Skeletal muscle satellite cell (primary cell): Measurements from ENCODE around the gene KANSL1.

Experiments used
- H3K27me3 ChIP-seq: 2 replicates; pipeline ENCODE4 v1.7.0; 2013; ENCODE audit warnings: low read length; ENCODE audit not compliant: control insufficient read depth, insufficient read depth
- H3K36me3 ChIP-seq: 2 replicates; pipeline ENCODE4 v1.7.0; 2013; ENCODE audit warnings: mild to moderate bottlenecking, control low read depth, low read length; ENCODE audit not compliant: insufficient read depth
- H3K4me1 ChIP-seq: 2 replicates; pipeline ENCODE4 v1.7.0; 2013; ENCODE audit warnings: low read length; ENCODE audit not compliant: control insufficient read depth, insufficient read depth
- H3K4me2 ChIP-seq: 2 replicates; pipeline ENCODE4 v1.7.0; 2013; ENCODE audit warnings: mild to moderate bottlenecking, low read length
- H3K4me3 ChIP-seq: 2 replicates; pipeline ENCODE4 v1.7.0; 2013; ENCODE audit warnings: low read length
- H3K9ac ChIP-seq: 2 replicates; pipeline ENCODE4 v1.7.0; 2013; ENCODE audit warnings: mild to moderate bottlenecking, low read depth, low read length, moderate library complexity
- H3K9me3 ChIP-seq: replicated peaks from 2 replicates; pipeline ENCODE4 v1.7.0; 2013; ENCODE audit warnings: mild to moderate bottlenecking, control low read depth, low read length

The KANSL1 gene

GRCh38 chr17:45990886-45991285, 202.3 kb downstream of the KANSL1 start:
- H3K9ac ChIP-seq: no peak overlapping the region

GRCh38 chr17:45989759-45990158, 203.5 kb downstream of the KANSL1 start:
- Histone ChIP-seq H3K4me3 (no peak overlapping the region), H3K4me2 (no peak overlapping the region), H3K4me1 (no peaks in the 10 kb centered on the region), H3K9ac (no peak overlapping the region), H3K9me3 (no peaks in the 10 kb centered on the region), H3K27me3 (peaks cover 26% of the 10 kb centered on the region), H3K36me3 (no peaks in the 10 kb centered on the region)

More at GRCh38 chr17:45990886-45991285, 202.3 kb downstream of the KANSL1 start:
- H3K4me1 ChIP-seq: no peaks in the 10 kb centered on the region
- no peaks in the 10 kb centered on the region for H3K36me3 ChIP-seq
- H3K27me3 ChIP-seq: peaks cover 29% of the 10 kb centered on the region
- H3K4me3 ChIP-seq: no peak overlapping the region
- no peak overlapping the region for H3K4me2 ChIP-seq
- H3K9me3 ChIP-seq: no peaks in the 10 kb centered on the region

GRCh38 chr17:45987706-45988105, 205.5 kb downstream of the KANSL1 start:
- H3K9me3 ChIP-seq: no peaks in the 10 kb centered on the region
- H3K4me2 ChIP-seq: no peak overlapping the region
- H3K4me1 ChIP-seq: no peaks in the 10 kb centered on the region
- H3K36me3 ChIP-seq: no peaks in the 10 kb centered on the region
- H3K9ac ChIP-seq: no peak overlapping the region
- H3K27me3 ChIP-seq: peaks cover 26% of the 10 kb centered on the region
- H3K4me3 ChIP-seq: no peak overlapping the region

- H3K36me3 ChIP-seq: no peaks in the 10 kb centered on the region
- no peak overlapping the region for H3K9ac ChIP-seq
- H3K4me2 ChIP-seq: no peak overlapping the region
- no peak overlapping the region for H3K4me3 ChIP-seq
- H3K9me3 ChIP-seq: no peaks in the 10 kb centered on the region
- H3K27me3 ChIP-seq: peaks cover 29% of the 10 kb centered on the region
- no peaks in the 10 kb centered on the region for H3K4me1 ChIP-seq
Measured at GRCh38 chr17:45986056-45986455, 207.2 kb downstream of the KANSL1 start.

GRCh38 chr17:45985447-45985846, 207.8 kb downstream of the KANSL1 start:
- H3K9me3 ChIP-seq: no peaks in the 10 kb centered on the region
- H3K9ac ChIP-seq: no peak overlapping the region
- no peak overlapping the region for H3K4me2 ChIP-seq
- no peaks in the 10 kb centered on the region for H3K36me3 ChIP-seq
- H3K4me3 ChIP-seq: no peak overlapping the region
- peaks cover 35% of the 10 kb centered on the region for H3K27me3 ChIP-seq
- no peaks in the 10 kb centered on the region for H3K4me1 ChIP-seq

- Histone ChIP-seq H3K9me3 (no peaks in the 10 kb centered on the region), H3K4me1 (no peaks in the 10 kb centered on the region), H3K9ac (no peak overlapping the region), H3K27me3 (peaks cover 30% of the 10 kb centered on the region), H3K4me2 (no peak overlapping the region), H3K4me3 (no peak overlapping the region), H3K36me3 (no peaks in the 10 kb centered on the region)
Measured at GRCh38 chr17:45984368-45984767, 208.9 kb downstream of the KANSL1 start.

GRCh38 chr17:45983614-45984310, 209.5 kb downstream of the KANSL1 start:
- H3K4me2 ChIP-seq: no peak overlapping the region
- no peaks in the 10 kb centered on the region for H3K9me3 ChIP-seq
- H3K27me3 ChIP-seq: peaks cover 30% of the 10 kb centered on the region
- no peak overlapping the region for H3K9ac ChIP-seq
- no peaks in the 10 kb centered on the region for H3K4me1 ChIP-seq
- H3K4me3 ChIP-seq: no peak overlapping the region
- no peaks in the 10 kb centered on the region for H3K36me3 ChIP-seq

- no peak overlapping the region for H3K4me2 ChIP-seq
- no peaks in the 10 kb centered on the region for H3K36me3 ChIP-seq
- no peak overlapping the region for H3K9ac ChIP-seq
- no peaks in the 10 kb centered on the region for H3K4me1 ChIP-seq
- no peak overlapping the region for H3K4me3 ChIP-seq
- H3K27me3 ChIP-seq: peaks cover 31% of the 10 kb centered on the region
- H3K9me3 ChIP-seq: no peaks in the 10 kb centered on the region
Measured at GRCh38 chr17:45982791-45983613, 210.2 kb downstream of the KANSL1 start.

- Histone ChIP-seq H3K4me3 (no peak overlapping the region), H3K27me3 (peaks cover 35% of the 10 kb centered on the region), H3K9ac (no peak overlapping the region), H3K9me3 (no peaks in the 10 kb centered on the region), H3K4me1 (no peaks in the 10 kb centered on the region), H3K4me2 (no peak overlapping the region), H3K36me3 (no peaks in the 10 kb centered on the region)
Measured at GRCh38 chr17:45981306-45981705, 211.9 kb downstream of the KANSL1 start.

GRCh38 chr17:45980855-45981254, 212.4 kb downstream of the KANSL1 start:
- H3K36me3 ChIP-seq: no peaks in the 10 kb centered on the region
- peaks cover 35% of the 10 kb centered on the region for H3K27me3 ChIP-seq
- no peak overlapping the region for H3K4me3 ChIP-seq
- no peak overlapping the region for H3K4me2 ChIP-seq
- no peak overlapping the region for H3K9ac ChIP-seq
- no peaks in the 10 kb centered on the region for H3K4me1 ChIP-seq
- no peaks in the 10 kb centered on the region for H3K9me3 ChIP-seq
